GM18508 (cell line): ENCODE results near the gene ATG5.
"Not testable (repeated sequence)": the region's sequence is repeated elsewhere in the genome, so short reads cannot be mapped to it uniquely, and the experiment has no call there.

Experiments used
- ATAC-seq: cut with Tn5 transposase; IDR thresholded peaks from one replicate; pipeline ENCODE4 v1.9.1; 2021; ENCODE audit warnings: moderate number of reproducible peaks; ENCODE audit not compliant: insufficient read depth, unreplicated experiment

ATG5 gene

DNA sequence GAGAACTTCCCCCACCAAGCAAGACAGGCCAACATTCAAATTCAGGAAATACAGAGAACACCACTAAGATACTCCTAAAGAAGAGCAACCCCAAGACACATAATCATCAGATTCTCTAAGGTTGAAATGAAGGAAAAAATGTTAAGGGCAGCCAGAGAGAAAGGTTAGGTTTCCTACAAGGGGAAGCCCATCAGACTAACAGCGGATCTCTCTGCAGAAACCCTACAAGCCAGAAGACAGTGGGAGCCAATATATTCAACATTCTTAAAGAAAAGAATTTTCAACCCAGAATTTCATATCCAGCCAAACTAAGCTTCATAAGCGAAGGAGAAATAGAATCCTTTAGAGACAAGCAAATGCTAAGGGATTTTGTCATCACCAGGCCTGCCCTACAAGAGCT lies 61.1 kb downstream of the ATG5 start:
- ATAC-seq, result not testable (repeated sequence)

DNA sequence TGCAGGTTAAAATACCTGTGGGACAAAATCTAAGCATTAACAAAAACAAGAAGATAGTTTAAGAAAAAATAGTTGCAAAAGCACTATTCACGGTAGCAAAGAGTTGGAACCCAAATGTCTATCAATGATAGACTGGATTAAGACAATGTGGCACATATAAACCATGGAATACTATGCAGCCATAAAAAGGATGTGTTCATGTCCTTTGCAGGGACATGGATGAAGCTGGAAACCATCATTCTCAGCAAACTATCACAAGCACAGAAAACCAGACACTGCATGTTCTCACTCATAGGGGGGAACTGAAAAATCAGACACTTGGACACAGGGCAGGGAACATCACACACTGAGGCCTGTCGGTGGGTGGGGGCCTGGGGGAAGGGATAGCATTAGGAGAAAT lies 65.8 kb downstream of the ATG5 start:
- not testable (repeated sequence) for ATAC-seq

DNA sequence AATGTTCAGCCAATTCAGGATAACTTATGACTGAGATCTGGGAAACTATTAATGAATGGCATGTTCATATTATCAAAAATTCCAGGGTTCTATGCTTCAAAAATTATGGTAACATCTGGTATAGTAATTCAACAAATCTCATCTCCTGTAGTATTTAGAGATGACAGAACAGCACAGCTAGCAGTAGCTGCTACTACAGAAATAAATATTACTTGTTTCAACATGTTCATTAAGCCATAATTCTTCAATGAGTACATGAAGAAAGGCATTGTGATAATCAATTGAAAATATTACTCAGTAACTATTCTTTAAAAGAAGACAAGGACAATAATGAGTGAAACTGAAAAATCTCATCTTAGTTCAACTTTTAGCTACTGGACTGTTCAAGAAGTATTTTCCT lies 66.8 kb downstream of the ATG5 start:
- ATAC-seq, result no peak

DNA sequence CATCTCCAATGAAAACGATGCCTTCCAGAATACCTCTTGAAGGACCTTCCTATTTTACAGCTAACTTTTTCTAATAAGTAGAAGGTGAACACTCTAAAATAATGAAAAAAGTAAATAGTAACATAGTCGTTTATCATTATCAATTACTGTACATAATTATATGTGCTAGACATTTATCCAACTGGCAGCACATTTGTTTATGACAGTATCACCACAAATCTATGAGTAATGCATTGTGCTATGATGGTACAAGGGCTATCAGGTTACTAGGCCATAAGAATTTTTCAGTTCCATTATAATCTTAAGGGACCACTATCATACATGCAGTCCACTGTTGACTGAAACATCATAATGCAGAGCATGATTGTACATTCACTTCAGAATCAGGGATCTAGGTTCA lies 68.4 kb downstream of the ATG5 start:
- ATAC-seq, result no peak

GRCh38 chr6:106256201-106256968 lies 69.2 kb downstream of the ATG5 start:
- ATAC-seq, result no peak

DNA sequence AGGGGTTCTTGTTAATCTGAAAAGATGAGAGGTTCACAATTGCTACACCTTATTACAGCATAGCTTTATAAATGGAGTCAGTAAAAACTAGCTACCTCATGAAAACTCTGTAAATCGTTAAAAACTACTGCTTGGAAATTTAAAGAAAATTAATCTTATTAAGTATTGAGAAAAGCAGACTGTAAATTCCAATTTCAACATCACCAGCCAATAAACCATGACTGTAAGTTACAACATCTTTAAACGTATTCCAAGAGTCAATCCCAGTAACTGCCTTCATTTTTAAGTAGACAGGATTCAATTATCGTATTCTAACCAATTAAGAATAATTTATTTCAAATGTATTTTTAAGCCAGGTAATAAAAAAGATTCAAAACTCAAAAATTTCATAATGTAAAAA lies 70.3 kb downstream of the ATG5 start:
- ATAC-seq, result no peak

DNA sequence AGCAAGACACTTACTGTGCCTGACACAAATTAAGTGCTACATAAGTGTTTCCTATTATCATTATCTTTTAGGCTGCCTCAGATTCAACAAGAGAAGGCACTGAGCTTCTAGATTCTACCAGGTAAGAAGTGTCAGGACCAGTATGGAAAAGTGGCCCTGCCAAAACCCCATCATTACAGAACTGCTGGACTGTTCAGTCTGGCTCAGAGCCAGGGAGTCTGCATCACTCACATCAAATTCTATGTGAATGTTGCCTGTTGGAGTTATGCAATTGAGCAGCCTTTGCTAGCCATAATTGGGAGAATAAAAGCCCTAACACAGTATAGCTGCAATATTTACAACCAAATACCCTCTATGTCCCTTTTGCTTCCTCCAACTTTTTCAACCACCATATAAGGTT lies 70.9 kb downstream of the ATG5 start:
- no peak for ATAC-seq

DNA sequence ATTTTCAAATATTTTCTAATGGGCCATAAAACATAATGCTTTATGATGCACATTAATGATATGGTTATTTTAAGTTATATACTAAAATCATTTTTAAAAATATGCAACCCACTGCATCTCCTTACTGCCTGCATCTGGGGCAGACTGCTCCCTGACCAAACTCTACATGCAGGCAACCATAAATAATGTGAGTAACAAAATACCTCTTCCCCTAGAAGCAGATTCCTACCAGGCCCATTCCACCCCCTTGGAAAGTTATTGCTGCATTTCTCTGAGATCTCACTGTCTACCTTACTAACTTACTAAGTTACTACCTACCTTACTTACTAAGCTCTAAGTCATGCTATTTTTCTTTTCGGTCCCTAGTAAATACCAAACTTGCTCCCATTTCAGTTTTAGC lies 71.8 kb downstream of the ATG5 start:
- no peak for ATAC-seq

- ATAC-seq, result no peak
These were observed 72.4 kb downstream of the ATG5 start for GRCh38 chr6:106253172-106253571.

GRCh38 chr6:106252687-106253086 lies 72.9 kb downstream of the ATG5 start:
- ATAC-seq, result no peak

DNA sequence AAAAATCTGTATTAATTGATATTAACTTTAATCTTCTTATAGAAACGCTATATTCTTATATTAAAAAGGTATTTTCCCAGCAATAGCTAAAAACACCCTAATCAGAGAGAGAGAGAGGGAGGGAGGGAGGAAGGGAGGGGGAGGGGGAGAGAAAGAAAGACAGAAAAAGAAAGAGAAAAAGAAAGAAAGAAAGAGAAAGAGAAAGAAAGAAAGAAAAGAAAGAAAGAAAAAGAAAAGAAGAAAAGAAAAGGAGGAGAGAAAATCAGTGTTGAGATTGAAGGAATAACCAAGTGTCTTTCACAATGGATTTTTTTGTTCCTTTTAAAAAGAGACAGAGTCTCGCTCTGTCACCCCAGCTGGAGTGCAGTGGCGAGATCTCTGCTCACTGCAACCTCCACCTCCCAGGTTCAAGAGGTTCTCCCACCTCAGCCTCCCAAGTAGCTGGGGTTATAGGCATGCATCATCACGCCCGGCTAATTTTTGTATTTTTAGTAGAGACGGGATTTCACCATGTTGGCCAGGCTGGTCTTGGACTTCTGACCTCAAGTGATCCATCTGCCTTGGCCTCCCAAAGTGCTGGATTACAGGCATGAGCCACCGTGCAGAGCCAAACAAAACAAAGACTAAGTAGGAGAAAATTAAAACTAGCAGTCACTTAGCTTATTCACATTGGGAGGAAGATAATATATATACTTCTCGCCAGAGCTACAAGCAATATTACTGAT lies 73.9 kb downstream of the ATG5 start:
- ATAC-seq, result not testable (repeated sequence)

- ATAC-seq, result no peak
These were observed 74.6 kb downstream of the ATG5 start for GRCh38 chr6:106250953-106251352.

GRCh38 chr6:106249658-106250057 lies 75.9 kb downstream of the ATG5 start:
- ATAC-seq, result no peak

DNA sequence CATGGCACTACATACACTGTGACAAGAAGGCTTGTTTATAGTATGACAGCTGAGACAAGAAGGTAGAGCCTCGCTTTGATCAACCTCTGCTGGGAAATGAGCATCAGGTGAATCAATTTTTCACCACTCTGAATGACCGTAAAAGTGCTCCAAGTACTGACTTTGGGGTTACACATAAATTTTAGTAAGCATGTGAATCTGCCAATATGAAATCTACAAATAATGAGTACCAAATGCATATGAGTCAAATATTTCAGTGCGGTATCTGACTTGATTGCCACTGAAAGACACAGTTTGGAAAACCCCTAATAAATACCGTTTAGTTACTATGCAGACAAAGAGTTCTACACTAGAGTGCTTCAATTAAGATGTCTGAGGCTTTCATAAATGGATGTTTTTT lies 77.8 kb downstream of the ATG5 start:
- no peak for ATAC-seq

DNA sequence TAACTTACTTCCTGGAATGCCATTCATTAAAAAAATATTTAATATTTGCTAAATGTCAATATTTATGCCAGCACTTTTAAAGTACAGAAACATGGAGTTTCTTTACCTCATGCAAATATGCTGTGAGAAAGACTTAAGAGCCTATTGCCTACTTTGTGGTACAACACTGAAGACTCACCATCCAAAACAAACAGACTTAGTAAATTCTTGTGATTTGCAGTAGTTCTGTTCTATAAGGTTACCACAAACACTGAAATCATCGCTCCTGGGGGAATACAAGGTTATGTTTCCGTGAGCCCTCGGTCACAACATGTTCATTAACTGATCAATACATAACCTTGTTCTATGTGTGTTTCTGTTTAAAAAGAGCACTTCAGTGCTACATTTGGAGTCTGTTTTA lies 78.3 kb downstream of the ATG5 start:
- ATAC-seq, result no peak

- ATAC-seq, result no peak
These were observed 80.6 kb downstream of the ATG5 start for GRCh38 chr6:106244931-106245330.

DNA sequence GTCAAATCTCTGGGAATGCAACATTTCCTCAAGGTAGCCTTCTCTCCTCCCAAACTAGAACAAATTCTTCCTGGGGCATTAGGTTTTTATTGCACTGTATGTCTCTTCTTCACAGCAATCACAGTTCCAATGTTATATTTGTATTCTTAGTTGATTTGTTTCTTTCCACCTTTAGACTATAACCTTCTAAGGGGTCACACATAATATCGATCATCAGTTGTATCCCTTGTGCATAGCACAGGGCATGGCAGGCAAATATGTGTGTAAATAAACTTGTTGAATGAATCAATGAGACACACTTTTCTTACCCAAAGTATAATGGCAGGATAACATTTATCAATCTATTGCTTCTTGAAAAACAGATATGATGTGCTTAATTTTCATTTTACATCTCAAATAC lies 81.0 kb downstream of the ATG5 start:
- ATAC-seq, result no peak

GRCh38 chr6:106243261-106243660 lies 82.3 kb downstream of the ATG5 start:
- ATAC-seq, result no peak

DNA sequence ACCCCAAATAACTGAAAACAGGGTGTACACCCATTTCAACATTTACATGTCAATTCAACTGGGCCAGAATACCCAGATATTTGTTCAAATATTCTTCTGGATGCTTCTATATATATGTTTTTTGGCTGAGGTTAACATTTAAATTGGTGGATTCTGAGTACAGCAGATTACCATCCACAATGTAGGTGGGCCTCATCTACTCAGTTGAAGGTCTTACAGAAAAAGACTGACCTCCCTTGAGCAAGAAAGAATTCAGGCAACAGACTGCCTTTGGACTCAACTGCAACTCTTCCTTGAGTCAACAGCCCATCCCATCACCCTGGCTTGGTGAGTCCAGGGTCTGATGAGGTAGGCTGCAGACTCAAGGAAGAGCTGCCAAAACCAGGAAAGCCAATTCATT lies 84.1 kb downstream of the ATG5 start:
- no peak for ATAC-seq

GRCh38 chr6:106237286-106237685 lies 88.3 kb downstream of the ATG5 start:
- no peak for ATAC-seq

- not testable (repeated sequence) for ATAC-seq
These were observed 95.6 kb downstream of the ATG5 start for GRCh38 chr6:106229876-106230445.
